Measurements from ENCODE around the gene BHLHA15.
A peak's percentile ranks its signal among the peaks of the same experiment; 100 is the strongest.

DNA sequence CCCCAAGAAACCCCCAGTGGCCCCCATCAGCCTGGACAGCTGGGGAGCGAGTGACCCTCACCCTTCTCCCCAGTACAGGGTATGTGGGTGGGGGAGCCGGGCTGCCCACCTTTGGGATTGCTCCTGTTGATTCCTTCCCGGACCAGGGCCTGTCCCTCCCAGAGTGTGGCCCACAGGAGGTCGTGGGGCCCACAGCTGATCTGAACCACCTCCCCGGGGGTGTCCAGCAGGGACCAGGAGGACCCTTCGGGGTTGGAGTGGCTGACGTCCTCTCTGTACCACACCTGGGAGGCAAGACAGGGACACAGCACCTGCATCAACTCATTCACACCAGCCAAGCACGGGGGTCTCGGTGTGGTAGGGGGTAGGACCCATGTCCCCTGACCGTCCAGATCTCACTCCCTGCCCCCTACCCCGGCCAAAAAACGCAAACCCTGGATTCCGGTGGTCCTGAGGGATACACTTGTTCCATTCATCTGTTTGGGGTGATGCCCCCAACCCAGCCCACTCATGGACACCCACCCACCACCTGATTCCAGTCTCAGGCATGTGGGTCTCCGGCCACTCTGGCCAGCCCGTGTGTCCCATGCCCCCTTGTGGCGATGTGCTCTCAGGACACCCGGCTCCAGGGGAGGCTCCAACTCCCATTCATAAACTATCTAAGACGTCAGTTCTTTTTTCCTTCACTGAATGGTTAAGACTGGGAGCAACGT lies 29.9 kb downstream of the BHLHA15 start:
- TF ChIP-seq, protein P1, sequence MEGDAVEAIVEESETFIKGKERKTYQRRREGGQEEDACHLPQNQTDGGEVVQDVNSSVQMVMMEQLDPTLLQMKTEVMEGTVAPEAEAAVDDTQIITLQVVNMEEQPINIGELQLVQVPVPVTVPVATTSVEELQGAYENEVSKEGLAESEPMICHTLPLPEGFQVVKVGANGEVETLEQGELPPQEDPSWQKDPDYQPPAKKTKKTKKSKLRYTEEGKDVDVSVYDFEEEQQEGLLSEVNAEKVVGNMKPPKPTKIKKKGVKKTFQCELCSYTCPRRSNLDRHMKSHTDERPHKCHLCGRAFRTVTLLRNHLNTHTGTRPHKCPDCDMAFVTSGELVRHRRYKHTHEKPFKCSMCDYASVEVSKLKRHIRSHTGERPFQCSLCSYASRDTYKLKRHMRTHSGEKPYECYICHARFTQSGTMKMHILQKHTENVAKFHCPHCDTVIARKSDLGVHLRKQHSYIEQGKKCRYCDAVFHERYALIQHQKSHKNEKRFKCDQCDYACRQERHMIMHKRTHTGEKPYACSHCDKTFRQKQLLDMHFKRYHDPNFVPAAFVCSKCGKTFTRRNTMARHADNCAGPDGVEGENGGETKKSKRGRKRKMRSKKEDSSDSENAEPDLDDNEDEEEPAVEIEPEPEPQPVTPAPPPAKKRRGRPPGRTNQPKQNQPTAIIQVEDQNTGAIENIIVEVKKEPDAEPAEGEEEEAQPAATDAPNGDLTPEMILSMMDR (IDR thresholded peaks at IDR 0.05): peak in 2 of 4 experiments; percentile 38 to 57
- TF ChIP-seq POLR2A (IDR thresholded peaks at IDR 0.05): no peak

Data from gastroesophageal sphincter (tissue), 3 donors.